ENCODE data around the gene SPECC1L.

SPECC1L gene

DNA sequence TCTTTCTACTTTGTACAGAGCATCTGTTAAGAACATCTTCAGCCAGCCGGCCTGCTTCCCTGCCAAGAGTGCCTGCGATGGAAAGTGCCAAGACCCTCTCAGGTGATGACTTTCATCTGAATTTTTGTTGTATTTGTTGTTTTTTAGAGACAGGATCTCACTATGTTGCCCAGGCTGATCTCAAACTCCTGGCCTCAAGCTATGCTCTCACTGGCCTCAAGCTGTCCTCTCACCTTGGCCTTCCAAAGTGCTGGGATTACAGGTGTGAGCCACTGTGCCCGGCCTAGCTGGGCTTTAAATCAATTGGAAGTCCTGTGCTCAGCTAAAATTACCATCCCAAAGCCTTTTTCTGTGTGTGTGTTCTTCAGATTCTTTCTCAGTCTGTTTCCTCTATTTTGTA, 92.6 kb downstream of the SPECC1L start:
- no peak for DNase-seq

DNA sequence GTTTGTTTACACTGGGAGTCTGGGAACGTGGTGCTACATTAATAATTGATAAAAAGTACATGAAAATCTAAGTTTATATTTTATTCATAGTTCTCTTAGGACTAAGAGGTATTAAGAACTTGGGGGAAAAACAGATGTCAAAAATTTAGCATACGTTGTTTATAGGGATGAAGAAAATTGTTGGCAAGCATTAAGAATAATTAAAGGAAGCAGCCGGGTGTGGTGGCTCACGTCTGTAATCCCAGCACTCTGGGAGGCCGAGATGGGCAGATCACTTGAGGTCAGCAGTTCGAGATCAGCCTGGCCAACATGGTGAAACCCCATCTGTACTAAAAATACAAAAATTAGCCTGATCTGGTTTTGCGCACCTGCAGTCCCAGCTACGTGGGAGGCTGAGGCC, 96.1 kb downstream of the SPECC1L start:
- DNase-seq = no peak

DNA sequence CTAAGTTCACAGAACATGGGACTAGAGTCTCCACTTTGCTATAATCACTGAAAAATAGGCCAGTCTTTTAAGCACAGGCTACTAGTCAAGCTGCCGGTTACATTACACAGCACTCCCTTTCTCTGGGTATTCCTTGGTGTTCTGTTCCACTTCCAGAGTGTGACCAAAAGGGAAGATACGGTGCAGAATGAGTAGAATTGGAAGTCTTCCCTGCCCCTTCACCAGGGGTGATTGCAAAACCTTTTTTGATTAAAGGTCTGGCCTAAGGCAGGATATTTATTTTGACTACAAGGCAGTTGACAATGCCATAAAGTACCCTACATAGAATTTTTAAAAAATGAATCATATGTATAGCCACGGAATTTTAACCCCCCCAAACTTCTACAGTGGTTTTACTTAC, 97.2 kb downstream of the SPECC1L start:
- DNase-seq = peak; percentile 61

DNA sequence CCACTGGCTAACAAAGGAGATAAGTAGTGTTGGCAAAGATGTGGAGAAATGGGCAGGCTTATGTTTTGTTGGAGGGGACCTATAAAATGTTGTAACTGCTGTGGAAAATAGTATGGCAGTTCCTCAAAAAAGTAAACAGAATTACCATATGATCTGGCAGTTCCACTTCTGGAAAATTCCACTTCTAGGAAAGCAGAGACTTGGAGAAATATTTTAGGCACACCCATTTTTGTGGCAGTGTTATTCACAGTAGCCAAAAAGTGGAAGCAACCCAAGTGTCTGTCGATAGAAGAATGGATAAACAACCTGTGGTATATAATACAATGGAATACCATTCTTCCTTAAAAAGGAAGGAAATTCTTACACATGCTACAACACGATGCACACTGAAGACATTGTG, 99.8 kb downstream of the SPECC1L start:
- DNase-seq = no peak

DNA sequence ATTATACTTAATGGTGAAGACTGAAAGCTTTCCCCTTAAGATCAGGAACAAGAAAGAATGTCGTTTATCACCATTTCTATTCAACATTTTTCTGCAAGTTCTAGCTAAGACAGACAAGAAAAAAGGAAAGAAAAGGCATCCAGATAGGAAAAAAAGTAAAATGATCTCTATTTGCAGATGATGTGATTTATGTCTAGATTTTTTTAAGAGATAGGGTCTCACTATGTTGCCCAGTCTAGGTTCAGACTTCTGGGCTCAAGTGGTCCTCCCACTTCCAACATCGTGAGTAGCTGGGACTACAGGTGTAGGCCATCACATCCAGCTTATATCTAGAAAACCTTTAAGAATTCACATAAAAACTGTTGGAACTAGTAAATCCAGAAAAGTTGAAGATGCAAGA, 105.4 kb downstream of the SPECC1L start:
- no peak for DNase-seq

DNA sequence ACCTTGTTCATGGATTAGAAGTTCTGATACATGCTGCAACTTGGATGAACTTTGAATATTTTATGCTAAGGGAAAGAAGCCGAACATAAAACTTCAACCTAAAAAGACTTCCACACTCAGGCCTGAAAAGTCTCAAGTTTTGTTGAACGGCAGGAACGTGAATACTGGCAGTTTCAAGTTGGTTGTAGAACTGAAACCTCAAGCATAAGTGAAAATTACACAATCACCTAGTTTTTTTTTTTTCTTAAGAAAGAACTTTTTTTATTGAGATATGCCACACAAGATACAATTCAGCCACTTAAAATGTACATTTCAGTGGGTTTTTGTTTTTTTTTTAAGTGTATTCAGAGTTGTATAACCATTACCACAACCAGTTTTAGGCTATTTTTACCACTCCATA, 106.0 kb downstream of the SPECC1L start:
- DNase-seq = no peak

DNA sequence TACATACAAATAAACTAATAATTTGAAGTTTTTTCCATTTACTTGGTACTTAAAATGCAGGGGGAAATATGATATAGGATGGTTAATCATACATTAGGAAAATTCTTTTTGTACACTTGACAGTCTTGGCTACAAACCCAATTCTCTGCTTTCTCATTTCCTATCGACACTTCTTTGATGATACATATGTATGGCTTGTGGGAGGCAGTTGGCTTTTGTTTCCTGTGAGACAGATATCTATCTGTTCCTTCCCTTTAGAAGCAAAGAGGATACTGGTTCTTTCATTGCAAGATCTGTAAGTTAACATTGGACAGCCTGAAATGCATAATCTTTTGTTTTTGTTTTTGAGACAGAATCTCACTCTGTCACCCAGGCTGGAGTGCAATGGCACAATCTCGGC, 108.9 kb downstream of the SPECC1L start:
- DNase-seq = peak; percentile 66

DNA sequence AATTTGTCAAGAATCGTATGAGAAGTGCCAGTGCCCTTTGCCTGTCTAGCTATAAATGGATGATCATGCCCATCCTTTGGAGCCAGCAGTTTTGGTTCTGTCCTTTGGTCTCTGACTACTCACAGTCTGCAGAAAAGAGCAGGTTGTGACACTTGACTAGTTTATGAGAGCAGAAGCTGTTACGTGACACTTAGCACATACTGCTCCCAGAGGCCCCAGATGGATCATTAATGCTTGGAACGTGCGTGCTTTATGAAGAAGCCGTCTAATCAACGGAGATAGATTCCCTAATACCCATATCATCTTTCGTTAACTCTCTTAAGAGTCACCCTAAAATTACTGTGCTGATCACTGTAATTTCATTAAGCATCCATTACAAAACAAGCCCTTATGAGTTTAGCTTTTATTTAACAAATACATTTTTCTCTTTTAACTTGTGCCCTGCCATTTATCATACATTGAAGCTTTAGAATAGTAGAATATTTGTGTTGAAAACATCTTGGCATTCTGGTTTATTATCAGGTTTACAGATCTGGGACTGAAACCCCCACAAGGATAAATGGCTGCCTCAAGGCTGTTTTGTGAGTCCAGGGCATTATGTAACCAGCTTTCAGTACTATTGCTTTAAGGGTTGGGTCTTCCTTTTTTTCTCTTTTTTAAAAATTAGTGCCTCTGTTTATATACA, 109.7 kb downstream of the SPECC1L start:
- no peak for DNase-seq

DNA sequence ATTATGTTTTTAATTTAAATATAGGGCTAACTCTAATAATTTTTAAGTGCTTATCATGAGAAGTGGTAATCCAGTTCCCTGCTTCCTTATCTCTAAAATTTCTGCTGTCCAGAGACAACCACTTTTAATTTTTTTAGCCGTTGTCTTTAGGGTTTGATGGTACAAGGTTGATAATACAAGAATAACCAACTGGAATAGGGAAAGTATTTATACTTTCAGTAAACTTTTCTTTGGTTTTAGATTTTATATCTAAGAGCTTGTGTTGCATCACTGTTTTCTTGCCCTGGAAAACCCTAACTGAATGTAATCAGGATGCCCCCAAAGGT, 110.2 kb downstream of the SPECC1L start:
- DNase-seq = no peak

DNA sequence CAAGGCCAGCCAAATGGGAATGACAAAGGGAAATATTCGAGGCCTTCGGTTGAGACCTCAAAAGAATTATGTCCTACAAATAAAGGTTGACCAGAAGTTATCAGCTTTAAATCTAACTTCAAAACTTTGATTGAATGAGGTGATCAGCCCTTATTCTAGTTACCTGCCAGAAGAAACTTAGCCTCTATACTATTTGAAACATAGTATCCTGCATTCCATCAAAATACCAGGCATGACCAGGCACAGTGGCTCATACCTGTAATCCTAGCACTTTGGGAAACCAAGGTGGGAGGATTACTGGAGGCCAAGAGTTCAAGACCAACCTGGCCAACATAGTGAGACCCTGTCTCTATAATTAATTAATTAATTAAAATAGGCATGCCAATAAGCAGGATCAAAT, 112.4 kb downstream of the SPECC1L start:
- DNase-seq = no peak

DNA sequence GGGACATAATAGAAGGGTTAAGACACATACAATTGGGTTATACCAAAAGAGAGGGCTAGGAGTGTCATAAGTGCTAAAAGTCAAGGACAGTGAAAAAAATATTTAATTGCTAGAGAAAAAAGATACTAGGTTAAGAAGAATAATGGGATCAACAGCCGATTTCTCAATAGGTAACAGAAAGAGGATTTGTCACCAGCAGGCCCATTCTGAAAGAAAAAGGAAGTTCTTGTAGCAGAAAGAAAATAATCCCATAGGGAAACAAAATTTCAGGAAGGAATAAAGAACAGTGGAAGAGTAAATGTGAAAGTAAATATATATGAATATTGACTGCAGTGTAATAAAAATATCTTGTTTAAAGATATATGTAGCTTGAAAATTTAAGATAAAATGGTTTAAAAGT, 113.5 kb downstream of the SPECC1L start:
- no peak for DNase-seq

DNA sequence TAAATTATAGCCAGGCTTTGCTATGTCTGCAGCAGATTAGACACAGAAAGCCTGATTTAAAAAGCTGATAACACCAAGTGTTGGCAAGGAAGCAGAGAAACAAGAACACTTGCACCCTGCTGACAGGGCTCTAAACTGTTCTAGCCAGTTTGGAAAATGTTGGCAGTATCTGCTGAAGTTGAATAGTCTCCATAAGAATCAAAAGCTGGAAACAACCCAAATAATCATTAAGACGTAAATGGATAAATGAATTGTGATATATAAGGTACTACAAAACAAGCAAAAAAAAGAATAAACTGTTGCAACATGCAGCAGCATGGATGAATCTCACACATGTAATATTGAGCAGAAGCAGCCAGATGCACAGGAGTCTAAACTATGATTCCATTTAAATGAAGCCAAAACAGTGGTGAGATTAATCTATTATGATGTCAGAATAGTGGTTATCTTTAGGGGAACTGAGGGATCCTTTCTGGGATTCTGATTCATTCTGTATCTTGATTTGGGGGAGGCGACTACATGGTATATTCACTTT, 116.4 kb downstream of the SPECC1L start:
- peak; percentile 56 for DNase-seq

DNA sequence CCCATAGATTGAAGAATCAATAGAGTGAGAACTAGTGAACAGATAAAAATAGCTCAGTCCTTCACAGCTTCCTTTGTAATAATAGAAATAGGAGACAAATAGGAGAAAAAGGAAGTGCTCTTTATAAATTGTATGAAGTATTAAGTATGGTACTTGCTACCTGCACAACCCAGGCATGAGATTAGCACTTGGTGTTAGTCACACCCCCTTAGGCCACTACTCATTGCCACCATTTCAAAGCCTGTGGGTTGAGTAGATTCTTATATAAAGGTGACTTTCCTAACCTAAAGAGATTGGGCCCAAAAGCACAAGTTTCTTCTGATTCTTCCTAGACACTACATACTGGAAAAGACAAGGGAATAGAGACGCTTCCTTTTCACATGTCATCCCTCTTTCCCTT, 119.0 kb downstream of the SPECC1L start:
- no peak for DNase-seq

DNA sequence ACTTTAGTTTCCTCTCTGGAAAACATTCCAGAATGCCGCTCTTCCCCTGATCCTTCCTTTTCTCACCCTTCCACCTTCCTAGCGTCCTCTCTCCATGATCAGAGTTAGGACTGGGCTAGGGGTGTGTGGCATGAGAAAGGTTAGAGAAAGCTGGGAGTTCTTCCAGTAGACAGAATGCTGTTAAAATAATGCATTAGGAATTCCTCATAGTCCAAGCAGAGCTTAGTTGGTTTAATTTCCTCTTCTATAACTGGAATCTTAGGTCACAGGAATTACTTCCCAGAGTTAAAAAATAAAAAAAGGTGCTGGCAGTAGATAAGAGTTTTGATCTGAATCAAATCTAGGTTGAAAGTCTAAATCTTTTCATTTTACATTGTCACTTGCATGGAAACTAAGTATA, 119.5 kb downstream of the SPECC1L start:
- no peak for DNase-seq

DNA sequence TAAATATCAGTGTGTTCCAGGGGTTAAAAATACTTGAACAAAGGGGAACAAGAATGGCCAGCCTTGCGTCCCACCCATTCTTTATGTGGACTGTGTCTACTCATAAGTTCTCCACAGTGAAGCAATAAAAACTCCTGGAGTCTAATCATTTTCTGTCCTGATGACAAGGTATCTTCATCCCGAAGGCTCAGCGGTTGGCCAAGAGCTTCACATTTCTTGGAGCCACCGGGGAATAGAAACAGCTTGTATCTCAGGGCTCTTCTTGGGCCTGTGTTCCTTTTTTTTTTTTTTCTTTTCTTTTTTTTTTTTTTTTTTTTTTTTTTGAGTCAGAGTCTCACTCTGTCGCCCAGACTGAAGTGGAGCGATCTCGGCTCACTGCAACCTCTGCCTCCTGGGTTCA, 119.9 kb downstream of the SPECC1L start:
- peak; percentile 71 for DNase-seq

DNA sequence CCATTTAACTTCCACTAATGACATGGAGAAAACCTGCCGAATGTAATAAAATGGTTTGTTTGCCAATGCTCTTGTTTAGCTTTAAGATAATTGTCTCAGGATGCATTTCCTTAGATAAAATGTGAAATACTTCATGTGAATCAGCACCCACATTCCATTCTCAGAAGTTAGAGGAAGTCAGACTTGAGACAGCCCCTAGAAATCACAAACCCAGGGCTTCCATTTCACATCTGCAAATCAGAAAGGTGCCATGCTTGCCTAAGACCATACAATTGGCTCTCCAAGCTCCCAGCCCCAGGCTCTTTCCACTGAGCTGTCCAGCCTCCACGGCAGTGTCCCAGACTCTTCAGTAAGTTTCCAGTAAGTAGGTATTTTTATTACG, 121.2 kb downstream of the SPECC1L start:
- peak; percentile 75 for DNase-seq

DNA sequence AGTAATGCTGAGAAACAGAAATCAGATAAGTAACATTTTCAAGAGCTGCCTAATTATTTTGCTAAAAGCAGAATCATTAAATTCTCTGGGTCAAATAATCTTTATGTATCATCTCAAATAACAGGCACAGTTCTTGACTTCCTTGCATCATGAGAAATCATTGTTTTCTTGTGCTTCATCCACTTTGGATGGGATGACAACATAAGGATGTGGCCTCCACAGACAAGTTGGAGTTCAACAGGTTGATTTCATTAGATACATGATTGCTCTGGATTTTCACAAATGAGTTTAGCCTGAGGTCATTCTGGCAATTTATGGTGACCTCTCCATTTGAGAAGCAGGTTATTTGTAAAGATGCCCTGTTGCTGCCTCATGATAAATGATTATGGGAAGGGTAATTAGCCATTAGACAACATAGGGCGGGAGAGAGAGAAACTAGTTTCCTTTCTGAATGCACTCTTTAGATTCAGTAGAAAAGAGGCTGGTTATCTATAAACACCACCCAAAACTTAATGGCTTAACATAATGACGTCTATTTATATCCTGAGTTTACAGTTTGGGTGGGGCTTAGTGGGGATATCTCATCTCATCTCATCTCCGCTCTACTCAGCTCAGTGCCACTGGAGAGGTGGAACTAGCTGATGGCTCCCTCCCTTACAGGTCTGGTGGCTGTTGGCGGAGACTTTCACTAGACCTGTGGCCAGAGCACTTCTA, 121.7 kb downstream of the SPECC1L start:
- no peak for DNase-seq

DNA sequence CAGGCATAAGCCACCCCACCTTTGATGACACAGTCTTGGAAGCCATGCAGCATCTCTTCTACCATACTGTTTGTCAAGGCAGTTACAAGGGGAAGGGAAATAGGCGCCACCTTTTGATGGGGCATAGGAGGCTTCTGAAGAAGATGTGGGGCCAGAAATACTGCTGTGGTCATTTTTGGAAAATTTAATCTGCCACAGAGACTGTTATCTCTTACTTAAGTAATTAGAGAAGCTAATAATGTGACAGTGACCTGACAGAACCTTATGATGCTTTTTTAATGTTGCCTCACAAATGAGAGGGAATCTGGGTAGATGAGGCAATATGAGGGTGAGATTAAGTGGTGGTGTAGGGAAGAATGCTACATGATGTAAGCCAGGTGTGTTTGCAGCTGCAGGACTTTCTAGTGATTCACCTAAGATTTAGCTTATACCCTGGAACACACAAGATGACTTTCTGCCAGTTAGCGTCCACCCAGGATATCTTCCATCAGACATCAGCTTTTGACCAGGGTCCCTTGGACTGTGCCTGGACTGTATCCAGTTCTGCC, 122.5 kb downstream of the SPECC1L start:
- DNase-seq = no peak

DNA sequence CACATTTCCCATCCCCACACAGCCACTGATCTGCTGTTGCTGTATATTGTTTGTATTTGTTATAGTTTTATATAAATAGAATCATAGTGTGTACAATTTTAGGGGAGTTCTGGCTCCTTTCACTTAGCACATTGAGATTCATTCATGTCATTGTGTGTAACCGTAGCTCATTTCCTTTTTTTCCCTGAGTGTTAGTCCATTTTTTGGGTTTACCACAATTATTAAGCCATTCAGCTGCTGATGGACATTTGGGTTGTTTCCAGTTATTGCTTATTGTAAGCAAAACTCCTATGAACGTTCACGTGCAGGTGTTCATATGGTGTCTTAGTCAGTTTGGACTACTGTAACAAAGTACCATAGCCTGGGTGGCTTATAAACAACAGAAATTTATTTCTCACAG, 123.2 kb downstream of the SPECC1L start:
- no peak for DNase-seq

DNA sequence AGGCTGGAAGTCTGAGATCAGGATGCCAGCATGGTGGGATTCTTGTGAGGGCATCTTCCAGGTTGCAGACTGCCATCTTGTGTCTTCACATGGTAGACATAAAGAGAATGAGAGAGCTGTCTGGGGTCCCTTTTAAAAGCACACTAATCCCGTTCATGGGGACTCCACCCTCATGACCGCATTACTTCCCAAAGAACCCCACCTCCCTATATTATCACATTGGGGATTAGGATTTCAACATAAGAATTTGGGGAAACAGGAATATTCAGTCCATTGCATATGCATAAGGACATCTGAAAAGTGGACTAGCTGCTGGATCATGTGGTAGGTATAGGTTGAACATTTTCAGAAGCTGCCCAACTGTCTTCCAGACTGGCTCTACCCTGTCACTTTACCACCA, 123.6 kb downstream of the SPECC1L start:
- DNase-seq = no peak

DNA sequence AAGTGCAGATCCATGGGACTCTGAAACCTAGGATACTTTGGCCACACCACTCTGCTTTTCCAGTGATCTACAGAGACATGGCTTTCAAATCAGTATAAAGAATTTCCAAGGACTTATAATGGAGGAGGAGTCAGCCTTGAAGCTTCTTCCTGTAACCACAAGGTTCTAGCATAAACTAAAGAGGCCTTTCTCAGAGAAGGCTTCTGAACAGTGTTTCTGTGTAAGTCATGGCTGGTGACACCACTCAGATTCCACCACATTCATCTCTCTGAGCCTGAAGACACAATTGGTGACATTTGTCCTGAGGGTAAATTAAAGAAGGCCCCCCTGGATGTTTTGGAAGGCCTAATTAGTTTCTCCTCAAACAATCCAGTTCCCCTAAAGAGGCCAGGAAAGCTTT, 127.8 kb downstream of the SPECC1L start:
- peak; percentile 40 for DNase-seq

DNA sequence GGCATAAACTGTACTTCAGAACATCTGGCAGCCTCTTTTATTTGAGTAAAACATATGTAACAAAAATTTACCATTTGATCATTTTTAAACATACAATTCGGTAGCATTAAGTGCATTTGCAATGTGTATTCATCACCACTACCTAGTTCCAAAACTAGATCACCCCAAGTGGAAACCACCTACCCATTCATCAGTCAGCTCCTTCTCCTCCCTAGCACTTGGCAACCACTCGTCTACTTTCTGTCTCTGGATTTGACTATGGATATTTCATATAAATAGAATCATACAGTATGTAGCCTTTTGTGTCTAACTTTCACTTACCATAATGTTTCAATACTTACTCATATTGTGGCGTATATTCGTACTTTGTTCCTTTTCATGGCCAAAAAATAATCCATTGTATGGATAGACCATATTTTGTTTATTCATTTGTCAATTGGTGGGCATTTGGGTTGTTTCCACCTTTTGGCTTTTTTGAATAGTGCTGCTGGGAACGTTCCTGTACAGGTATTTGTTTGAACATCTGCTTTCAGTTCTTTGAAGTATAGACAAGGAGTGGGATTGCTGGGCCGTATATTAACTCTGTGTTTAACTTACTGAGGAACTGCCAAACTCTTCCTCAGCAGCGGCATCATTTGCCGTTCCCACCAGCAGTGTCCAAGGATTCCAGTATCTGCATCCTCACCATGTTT, 129.5 kb downstream of the SPECC1L start:
- no peak for DNase-seq

DNA sequence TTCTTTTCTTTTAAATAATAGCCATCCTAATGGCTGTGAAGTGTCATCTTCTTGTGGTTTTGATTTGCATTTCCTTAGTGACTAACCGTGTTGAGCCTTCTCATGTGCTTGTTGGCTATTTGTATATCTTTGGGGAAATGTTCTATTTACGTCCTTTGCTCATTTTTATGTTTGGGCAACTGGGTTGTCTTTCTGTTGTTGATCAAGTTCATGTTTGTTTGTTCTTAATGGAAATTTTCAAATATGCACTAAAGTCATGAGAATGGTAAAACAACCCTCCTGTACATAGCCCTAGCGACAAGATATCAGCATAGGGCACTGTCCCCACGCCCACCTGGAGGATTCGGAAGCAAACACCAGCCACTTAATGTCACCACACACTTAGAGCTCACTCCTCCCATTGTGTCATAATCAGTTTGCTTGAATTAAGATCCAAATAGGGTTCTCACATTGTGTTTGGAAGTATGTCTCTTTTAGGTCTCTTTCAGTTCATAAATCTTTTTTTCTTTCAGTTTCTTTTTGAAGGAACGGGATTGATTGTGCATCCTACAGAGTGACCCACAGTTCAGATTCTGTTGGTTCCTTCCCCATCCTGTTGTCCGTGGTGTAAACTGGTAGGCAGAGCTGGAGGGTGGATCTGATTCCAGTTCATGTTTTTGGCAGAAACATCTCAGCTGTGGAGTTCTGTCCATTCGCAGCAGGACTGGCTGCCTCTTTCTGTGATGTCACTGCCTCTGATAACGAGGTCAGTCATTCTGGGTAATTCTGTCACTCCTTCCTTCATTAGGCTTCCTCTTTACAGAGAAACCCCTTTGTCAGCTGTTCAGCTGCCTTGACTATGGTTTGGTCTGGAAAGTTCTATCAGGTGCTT, 130.3 kb downstream of the SPECC1L start:
- DNase-seq = peak; percentile 45

Measured in fibroblast of skin of right biceps (primary cell).